Calu3 (cell line): ENCODE measurements around the gene ARFGAP2. TPM values are rescaled to one million over a fixed set of nuclear protein-coding genes. Genes with fewer than 3 reads are reported as not detected.
A peak's percentile ranks its signal among the peaks of the same experiment; 100 is the strongest.

Experiments
- BruUV-seq: library from RNA; stranded (reverse); fragments of 400-500 nt; replicated peaks from 2 replicates; lab custom pipeline; 2021; lab: Mats Ljungman, UMichigan
- CTCF ChIA-PET: fragments of 300-600 bp; sonication (Branson Sonifier 250); formaldehyde crosslinking; loops from one replicate; lab custom pipeline; 2022; ENCODE audit warnings: antibody characterized with exemption; lab: Charles Lee
- DNase-seq: peaks from one replicate; pipeline ENCODE4 v3.0.0; 2022
- H3K27ac Mint-ChIP-seq: one replicate; pipeline ENCODE4 v1.8.0; 2022; ENCODE audit warnings: mixed read lengths; ENCODE audit not compliant: unreplicated experiment
- H3K27me3 Mint-ChIP-seq: one replicate; pipeline ENCODE4 v1.8.0; 2022; ENCODE audit warnings: mixed read lengths; ENCODE audit not compliant: unreplicated experiment
- H3K36me3 Mint-ChIP-seq: one replicate; pipeline ENCODE4 v1.8.0; 2022; ENCODE audit warnings: mild to moderate bottlenecking, moderate library complexity, mixed read lengths; ENCODE audit not compliant: insufficient read depth, unreplicated experiment
- H3K4me1 Mint-ChIP-seq: one replicate; pipeline ENCODE4 v1.8.0; 2022; ENCODE audit warnings: mild to moderate bottlenecking, low read depth, mixed read lengths; ENCODE audit not compliant: unreplicated experiment
- H3K4me3 Mint-ChIP-seq: one replicate; pipeline ENCODE4 v1.8.0; 2022; ENCODE audit warnings: mild to moderate bottlenecking, low read depth, moderate library complexity, mixed read lengths; ENCODE audit not compliant: unreplicated experiment
- H3K9me3 Mint-ChIP-seq: one replicate; pipeline ENCODE4 v1.8.0; 2022; ENCODE audit warnings: low read depth, mixed read lengths; ENCODE audit not compliant: unreplicated experiment
- intact Hi-C: fragments of 100-400 bp; cut with micrococcal nuclease; formaldehyde crosslinking; loops from one replicate; pipeline ENCODE4 v1.10.0; 2022; ENCODE audit not compliant: unreplicated experiment
- total RNA-seq: library from RNA; stranded (reverse); gene quantifications from 2 replicates; pipeline ENCODE4 v1.2.3, GENCODE V29; 2022
- TF ChIP-seq, protein P1 (sequence below): fragments of 200-600 bp; IDR thresholded peaks from one replicate; pipeline ENCODE4 v1.8.0; 2022; ENCODE audit warnings: antibody characterized with exemption; ENCODE audit not compliant: unreplicated experiment

The ARFGAP2 gene
- total RNA-seq, 1 experiment from 2014 or later = 108 TPM

DNA sequence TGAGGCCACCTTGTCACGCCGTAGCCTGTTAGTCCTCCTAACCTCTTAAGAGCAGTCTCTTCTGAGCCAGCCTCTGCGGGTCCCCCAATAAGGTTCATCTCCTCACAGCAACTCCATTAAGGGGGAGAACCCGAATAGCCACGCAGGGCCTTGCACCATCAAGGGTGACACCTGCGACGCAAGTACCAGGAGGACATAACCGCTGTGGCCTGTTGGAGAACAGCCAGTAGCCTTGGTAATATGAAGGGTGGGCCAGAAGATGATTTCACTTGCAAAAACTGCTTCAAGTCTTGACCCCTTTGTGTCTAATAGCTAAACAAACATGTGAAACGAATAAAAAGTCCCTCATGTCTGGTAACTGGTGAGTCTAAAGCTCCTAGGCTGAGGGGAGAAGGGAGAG, 14.8 kb downstream of the ARFGAP2 start:
- H3K27ac Mint-ChIP-seq = peak overlapping the region; percentile 23
- H3K36me3 Mint-ChIP-seq = peaks cover 56% of the 10 kb centered on the region
- H3K9me3 Mint-ChIP-seq = no peaks in the 10 kb centered on the region
- intact Hi-C loops = loop anchor here (1.0 kb wide), 1 partner anchor 273 kb away; no protein-coding TSS in a partner anchor
- CTCF ChIA-PET = interaction anchor here (0.6 kb wide), 1 partner anchor 28 kb away, joined by 4 read pairs; no protein-coding TSS in a partner anchor
- no peaks in the 10 kb centered on the region for H3K4me1 Mint-ChIP-seq
- no peak overlapping the region for H3K4me3 Mint-ChIP-seq
- no peak for DNase-seq
- no TSS peak for BruUV-seq
- H3K27me3 Mint-ChIP-seq = no peaks in the 10 kb centered on the region
- TF ChIP-seq, protein P1, sequence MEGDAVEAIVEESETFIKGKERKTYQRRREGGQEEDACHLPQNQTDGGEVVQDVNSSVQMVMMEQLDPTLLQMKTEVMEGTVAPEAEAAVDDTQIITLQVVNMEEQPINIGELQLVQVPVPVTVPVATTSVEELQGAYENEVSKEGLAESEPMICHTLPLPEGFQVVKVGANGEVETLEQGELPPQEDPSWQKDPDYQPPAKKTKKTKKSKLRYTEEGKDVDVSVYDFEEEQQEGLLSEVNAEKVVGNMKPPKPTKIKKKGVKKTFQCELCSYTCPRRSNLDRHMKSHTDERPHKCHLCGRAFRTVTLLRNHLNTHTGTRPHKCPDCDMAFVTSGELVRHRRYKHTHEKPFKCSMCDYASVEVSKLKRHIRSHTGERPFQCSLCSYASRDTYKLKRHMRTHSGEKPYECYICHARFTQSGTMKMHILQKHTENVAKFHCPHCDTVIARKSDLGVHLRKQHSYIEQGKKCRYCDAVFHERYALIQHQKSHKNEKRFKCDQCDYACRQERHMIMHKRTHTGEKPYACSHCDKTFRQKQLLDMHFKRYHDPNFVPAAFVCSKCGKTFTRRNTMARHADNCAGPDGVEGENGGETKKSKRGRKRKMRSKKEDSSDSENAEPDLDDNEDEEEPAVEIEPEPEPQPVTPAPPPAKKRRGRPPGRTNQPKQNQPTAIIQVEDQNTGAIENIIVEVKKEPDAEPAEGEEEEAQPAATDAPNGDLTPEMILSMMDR = no peak

DNA sequence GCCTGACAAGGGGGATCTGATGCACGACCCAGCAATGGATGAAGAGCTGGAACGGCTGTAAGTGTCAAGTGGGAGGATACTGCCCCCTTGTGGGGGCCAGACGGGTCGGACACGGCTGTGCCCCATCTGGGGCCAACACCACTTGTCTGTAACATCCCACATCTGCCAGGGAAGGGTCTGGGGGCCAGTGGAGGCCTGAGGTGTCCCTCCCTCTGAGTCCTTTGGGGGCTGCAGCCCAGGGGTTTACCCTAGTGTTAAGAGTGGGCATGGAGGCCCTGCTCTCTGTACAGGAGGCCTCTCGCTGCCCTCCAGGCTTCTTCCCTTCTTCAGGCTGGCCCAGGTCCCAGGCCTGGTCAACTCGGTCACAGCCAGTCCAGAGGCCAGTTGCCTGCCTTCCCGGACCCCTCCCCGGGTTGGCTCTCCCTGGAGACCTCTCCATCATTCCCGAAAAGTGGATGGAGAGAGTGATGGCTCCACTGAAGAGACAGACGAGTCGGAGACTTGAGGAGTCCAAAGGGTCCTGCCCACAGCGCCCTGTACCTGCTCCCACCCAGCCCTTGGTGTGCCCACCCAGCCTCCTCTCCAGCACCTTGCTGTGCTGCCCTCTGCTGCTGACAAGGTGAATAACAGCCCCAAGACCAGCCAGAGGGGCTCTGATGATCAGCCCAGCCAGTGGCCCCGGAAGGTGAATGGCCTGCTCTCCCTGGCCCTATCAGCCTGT, 15.4 kb downstream of the ARFGAP2 start:
- intact Hi-C loops = loop anchor here (1.0 kb wide), 1 partner anchor 272 kb away; no protein-coding TSS in a partner anchor
- no peaks in the 10 kb centered on the region for H3K27me3 Mint-ChIP-seq
- H3K4me3 Mint-ChIP-seq = no peak overlapping the region
- H3K4me1 Mint-ChIP-seq = no peaks in the 10 kb centered on the region
- CTCF ChIA-PET = no interaction called here
- BruUV-seq = no TSS peak
- peak overlapping the region; percentile 23 for H3K27ac Mint-ChIP-seq
- DNase-seq = peak; percentile 73
- H3K36me3 Mint-ChIP-seq = peaks cover 53% of the 10 kb centered on the region
- H3K9me3 Mint-ChIP-seq = no peaks in the 10 kb centered on the region
- TF ChIP-seq, protein P1 = peak; percentile 79

DNA sequence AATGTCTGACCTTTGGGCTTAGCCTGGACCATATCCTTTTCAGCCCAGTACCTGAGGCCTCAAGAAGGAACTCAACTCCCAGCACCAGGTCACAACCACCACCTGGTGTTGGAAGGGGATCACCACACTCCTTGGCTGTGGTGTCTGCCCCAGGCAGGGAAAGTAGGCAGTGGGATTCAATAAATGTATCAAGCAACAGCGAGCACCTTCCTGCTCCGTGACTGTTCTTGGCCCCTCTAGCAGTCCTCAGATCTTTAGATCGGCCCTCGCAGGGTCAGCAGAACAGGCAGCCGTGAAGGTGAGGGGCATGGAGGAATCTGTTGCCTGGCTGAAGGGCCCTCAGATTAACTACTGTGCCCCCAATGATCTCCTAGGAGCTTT, 15.9 kb downstream of the ARFGAP2 start:
- BruUV-seq = no TSS peak
- intact Hi-C loops = loop anchor here (1.0 kb wide), 1 partner anchor 271 kb away; no protein-coding TSS in a partner anchor
- CTCF ChIA-PET = no interaction called here
- DNase-seq = no peak
- H3K4me3 Mint-ChIP-seq = no peak overlapping the region
- no peak overlapping the region for H3K27ac Mint-ChIP-seq
- TF ChIP-seq, protein P1 = no peak
- H3K27me3 Mint-ChIP-seq = no peaks in the 10 kb centered on the region
- no peaks in the 10 kb centered on the region for H3K4me1 Mint-ChIP-seq
- peaks cover 47% of the 10 kb centered on the region for H3K36me3 Mint-ChIP-seq
- H3K9me3 Mint-ChIP-seq = no peaks in the 10 kb centered on the region

DNA sequence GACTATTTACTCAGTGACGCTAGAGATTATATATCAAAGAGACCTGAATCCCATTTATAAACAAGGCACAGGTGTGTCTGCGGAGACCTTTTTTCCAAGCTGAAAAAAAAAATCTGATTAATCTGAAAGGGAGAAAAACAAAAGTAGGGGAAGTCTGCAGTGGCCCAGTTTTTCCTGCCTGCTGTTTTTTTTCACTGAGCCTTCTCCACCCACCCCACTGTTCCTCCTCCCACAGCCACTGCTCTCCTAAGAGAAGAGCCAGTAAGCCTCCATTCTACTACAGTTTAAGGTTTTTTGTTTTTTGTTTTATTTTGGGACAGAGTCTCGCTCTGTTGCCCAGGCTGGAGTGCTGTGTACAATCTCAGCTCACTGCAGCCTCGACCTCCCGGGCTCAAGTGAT, 18.4 kb downstream of the ARFGAP2 start:
- Mint-ChIP-seq H3K27me3 (no peaks in the 10 kb centered on the region), H3K36me3 (peaks cover 32% of the 10 kb centered on the region), H3K4me3 (no peak overlapping the region), H3K9me3 (no peaks in the 10 kb centered on the region), H3K4me1 (no peaks in the 10 kb centered on the region), H3K27ac (peak overlapping the region; percentile 3)
- intact Hi-C loops = no loop called here
- CTCF ChIA-PET = no interaction called here
- BruUV-seq = no TSS peak
- TF ChIP-seq, protein P1 = no peak
- no peak for DNase-seq
